NCI-H2081 treated with DMSO at 0.1 percent for 48 hours (cell line): Measurements from ENCODE around the gene BBS9.
A peak's percentile ranks its signal among the peaks of the same experiment; 100 is the strongest.
"Not testable (repeated sequence)": the region's sequence is repeated elsewhere in the genome, so short reads cannot be mapped to it uniquely, and the experiment has no call there.

ENCODE experiments used
- DNase-seq: peaks from one replicate; lab custom pipeline; 2025; lab: John Stamatoyannopoulos, UW

The BBS9 gene

DNA sequence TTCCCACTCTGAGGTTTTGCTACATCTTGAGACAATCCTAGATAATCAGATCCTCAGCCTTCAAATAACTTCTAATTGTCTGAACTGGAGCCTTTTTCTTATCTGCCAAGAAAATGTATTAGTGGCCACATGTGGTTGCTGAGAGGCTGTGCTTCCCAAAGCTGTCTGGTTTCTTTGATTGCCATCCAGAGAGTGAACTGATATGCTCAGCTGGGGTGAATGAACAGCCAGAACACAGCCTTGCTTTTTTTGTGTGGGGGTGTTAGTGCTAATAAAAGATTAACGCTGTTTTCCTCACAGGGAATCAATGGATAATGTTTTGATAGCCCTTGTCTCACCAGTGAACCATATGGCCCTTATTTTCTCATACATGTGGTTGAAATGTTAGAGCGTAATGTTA, 66.9 kb downstream of the BBS9 start:
- no peak for DNase-seq

DNA sequence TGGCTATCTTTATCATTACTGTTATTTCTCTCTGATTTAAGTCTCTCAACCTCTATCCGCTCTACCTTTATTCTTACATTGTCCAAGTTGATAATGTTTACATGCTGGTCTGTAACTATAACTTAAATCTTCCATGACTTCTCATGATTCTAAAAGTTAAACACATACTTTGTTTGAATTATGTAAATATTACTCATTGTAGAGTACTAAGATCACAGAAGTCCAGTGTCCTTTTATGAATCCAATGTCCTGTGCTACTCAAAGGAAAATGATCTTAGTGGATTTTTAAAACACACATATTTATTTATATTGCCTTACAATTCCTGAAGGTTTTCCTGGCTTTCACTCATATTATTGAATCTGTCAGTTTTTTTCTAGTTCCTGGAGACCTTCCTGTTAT, 70.9 kb downstream of the BBS9 start:
- DNase-seq, result no peak

GRCh38 chr7:33201821-33202220, 72.5 kb downstream of the BBS9 start:
- DNase-seq, result no peak

GRCh38 chr7:33210958-33211357, 81.6 kb downstream of the BBS9 start:
- DNase-seq, result no peak

DNA sequence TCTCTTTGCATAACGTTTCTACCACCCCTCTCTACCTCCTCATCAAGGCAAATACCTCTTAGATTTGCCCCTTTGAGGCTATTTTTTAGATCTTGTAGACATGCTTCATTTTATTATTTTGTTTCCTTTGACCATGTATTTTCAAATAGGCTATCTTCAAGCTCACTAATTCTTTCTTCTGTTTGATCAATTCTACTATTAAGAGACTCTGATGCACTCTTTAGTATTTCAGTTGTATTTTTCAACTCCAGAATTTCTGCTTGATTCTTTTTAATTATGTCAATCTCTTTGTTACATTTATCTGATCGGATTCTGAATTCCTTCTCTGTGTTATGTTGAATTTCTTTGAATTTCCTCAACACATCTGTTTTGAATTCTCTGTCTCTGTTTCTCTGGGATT, 82.8 kb downstream of the BBS9 start:
- no peak for DNase-seq

DNA sequence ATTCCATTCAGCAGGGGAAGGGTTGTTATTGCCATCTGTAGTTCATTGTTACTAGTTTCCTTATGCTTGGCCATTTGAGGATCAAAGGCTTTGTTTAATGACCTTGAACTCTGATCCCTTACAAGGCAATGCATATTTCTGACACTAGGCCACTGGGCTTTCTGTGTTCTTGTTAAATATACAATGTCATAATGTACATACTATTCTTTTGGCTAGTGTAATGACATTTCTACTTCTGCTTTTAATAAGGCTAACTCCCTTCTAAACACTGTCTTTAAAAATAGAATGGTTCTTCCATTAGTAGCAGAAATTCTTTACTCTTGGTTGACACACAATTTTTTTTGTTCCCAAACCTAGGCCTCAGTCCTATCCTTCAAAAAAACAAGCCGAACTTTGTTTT, 86.6 kb downstream of the BBS9 start:
- no peak for DNase-seq

DNA sequence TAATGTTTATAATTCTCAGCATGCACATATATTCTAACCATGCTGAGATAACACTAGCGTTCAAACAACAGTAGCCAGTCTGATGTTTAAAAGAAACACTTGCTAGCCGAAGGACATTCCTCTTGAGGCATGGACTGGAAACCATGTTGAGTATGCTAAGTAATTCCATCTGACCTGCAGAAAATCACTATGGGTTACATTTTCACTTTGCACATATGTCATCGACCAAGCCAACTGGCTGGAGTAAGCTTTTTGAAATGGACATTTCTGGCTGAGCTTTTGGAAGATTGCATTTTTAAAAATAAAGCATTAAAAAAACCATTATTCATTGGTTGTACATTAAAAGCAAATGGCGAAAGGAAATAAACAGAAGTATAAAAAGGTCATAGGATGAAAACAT, 88.2 kb downstream of the BBS9 start:
- DNase-seq, result no peak

DNA sequence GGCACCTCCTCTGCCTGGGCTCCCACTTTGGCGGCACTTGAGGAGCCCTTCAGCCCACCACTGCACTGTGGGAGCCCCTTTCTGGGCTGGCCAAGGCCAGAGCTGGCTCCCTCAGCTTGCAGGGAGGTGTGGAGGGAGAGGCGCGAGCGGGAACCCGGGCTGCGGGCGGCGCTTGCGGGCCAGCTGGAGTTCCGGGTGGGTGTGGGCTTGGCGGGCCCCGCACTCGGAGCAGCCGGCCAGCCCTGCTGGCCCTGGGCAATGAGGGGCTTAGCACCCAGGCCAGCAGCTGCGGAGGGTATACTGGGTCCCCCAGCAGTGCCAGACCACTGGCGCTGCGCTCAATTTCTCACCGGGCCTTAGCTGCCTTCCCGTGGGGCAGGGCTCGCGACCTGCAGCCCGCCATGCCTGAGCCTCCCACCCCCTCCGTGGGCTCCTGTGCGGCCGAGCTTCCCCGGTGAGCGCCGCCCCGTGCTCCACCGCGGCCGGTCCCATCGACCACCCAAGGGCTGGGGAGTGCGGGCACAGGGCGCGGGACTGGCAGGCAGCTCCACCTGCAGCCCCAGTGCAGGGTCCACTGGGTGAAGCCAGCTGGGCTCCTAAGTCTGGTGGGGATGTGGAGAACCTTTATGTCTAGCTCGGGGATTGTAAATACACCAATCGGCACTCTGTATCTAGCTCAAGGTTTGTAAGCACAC, 89.6 kb downstream of the BBS9 start:
- DNase-seq, result not testable (repeated sequence)

GRCh38 chr7:33220231-33220630, 90.9 kb downstream of the BBS9 start:
- no peak for DNase-seq

DNA sequence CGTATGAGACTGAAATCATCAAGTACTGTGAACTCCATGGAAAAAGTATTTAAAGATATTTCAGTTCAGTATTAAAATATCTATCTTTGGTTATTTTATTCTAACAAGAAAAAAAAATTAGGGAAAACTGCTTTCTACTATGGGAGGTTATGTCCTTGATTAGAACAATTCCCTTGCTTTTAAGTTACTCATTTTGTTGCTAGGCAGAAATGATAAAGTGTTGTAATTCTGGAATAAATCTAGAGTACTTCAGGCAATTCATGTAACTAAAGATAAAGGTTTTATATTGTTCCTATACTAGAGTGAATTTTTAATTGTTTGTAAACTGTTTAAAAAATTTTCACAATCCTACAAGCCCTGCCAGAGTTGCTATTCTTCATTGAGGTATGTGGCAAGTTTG, 92.0 kb downstream of the BBS9 start:
- DNase-seq, result no peak

DNA sequence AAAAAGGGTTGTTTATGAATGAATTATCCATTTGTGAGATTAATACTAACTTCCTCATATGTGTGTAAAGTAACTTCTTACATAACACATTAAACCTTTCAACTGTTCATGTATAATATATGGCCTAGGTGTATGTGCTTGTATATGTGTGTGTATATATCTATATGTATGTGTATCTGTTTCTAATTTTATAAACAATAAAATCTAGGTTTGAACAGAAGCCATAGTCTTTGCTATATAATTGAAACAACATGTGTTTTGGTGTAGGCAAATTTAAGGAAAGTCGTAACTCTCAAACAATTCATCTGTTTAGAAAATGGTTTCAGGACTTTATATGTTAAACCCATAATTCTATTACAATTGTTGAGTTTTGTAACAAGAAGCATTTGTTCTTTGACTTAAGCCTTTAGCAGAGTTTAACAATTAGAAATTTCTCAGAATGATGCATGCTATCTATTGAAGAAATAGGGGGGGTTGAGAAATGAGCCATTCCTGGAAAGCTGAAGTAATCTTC, 103.3 kb downstream of the BBS9 start:
- DNase-seq, result no peak

DNA sequence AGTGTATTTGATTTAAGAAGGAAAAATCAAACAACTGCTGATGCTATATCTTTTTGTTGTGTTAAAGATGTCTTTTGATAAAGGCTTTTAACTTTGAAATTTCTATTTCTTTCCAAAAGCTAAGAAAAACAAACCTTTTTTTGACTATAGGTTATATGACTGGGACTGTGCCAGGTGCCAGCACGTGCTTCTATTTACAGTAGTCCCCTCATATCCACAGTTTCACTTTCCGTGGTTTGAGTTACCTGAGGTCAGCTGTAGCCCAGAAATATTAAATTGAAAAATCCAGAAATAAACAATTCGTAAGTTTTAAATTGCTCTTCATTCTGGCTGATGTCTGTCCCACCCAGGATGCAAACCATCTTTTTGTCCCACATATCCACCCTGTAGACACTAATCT, 104.3 kb downstream of the BBS9 start:
- no peak for DNase-seq

- DNase-seq, result no peak
Observed at GRCh38 chr7:33237036-33237435, 107.7 kb downstream of the BBS9 start.

DNA sequence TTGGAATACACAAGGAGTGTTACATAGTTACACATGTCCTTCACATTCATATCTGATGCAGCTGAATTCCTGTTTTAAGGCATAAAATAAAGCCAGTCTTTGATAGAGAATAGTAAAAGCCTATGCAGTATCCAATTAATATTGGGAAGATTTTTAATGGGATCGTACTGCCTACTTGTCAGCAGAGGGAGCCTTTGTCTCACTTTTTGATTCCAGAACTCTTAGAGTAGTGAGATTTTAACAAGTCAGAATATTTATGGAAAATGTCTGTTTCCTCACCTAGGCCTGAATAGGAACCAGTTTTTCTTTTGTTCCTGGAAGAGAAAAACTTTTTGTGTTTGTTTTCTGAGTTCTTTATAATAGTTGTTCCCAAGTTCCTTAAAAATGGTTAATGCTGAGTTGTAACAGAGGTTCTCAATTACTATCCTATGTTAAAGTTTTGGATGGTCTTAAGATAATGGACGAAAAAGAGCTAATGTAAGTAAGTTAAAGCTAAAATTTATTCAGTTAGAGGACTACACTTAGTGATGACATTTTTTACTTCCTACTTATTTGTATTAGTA, 114.0 kb downstream of the BBS9 start:
- DNase-seq, result peak; percentile 3

DNA sequence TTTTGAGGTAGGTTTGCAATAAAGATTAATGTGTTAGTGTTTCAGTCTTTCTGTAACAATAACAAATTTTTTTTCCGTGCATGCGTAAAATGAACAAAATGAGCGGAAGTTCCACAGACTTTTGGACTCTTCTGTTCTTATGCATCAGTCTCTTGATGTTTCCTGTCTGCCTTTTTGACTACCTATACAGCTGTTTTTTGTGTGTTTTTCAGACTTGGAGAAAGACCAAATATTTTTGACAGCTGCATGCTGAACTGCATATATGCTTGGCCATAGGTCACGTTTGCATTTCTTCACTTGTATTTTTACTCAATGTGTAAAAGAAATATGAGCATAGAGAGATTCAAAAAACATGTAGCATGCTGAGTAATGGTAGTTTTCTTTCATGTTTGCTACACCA, 119.3 kb downstream of the BBS9 start:
- DNase-seq, result no peak

- no peak for DNase-seq
Observed at GRCh38 chr7:33250421-33250871, 121.1 kb downstream of the BBS9 start.

- DNase-seq, result no peak
Observed at GRCh38 chr7:33251301-33251700, 121.9 kb downstream of the BBS9 start.

DNA sequence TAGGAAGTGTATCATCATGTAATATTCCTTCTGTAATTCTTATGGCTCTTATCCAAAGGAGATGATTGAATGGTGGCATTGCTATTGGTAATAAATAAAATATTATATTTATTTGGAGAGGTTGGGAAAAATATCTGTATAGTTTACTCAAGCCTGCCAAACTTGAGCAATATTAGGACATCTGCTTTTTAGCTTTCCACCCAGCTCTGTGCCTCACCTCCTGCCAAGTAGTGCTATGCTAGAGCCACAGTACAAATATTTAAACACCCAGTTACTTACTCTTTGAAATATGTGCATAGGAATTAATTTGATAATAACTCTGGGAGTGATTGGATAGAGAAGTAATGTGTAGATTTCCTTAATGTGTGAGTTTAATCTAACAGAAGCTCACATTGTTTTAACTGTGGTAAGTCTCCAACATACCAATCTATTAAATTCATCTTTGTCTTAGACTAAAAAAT, 129.2 kb downstream of the BBS9 start:
- DNase-seq, result no peak

DNA sequence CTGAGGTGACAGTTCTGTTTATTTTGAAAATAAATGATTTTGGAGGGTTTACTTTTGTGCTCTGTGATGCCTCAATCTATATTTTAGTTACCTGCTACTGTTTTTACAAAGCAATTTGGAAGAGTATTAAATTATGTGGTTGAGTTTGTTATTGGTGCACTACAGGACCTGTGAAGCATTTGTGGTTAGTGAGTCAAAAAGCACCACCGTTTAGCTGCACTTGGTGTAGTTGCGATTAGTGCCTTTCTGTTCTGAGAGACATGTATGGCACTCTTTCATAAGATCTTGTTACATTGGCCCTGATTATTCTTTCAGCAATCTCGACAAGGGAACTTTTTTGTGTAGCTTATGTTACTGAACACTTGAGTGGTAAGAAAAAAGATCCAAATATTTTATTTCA, 132.2 kb downstream of the BBS9 start:
- DNase-seq, result no peak

DNA sequence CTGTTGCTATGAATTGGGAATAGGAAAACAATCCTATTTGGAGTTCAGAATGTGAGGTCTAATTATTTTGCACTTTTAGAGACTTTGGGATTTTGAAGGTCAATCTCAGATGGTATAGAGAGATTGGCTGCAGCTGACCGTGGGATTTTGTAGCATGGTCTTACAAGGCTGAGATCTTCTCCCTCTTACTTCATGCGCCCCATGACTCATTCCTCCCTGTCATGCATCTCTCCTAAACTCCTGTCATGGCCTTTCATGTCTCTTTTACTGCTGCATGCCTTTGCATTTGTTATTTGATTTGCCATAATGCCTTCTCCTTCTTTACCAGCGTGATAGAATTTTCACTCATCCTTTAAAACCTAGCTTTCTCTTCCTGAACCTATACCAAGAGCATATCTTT, 133.1 kb downstream of the BBS9 start:
- no peak for DNase-seq

DNA sequence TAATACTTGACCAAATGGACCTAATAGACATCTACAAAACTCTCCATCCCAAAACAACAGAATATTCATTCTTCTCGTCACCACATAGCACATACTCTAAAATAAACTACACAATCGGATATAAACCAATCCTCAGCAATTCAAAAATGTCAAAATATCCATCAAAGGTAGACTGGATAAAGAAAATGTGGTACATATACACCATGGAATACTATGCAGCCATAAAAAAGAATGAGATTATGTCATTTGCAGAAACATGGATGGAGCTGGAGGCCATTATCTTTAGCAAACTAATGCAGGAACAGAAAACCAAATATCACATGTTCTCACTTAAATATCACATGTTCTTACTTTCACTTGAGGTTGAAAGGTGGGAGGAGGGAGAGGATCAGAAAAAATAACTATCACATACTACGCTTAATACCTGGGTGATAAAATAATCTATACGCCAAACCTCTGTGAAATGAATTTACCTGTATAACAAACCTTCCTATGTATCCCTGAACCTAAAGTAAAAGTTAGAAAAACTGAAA, 142.5 kb downstream of the BBS9 start:
- not testable (repeated sequence) for DNase-seq

GRCh38 chr7:33273356-33273755, 144.0 kb downstream of the BBS9 start:
- DNase-seq, result no peak

- no peak for DNase-seq
Observed at GRCh38 chr7:33276325-33276724, 147.0 kb downstream of the BBS9 start.

GRCh38 chr7:33276729-33277128, 147.4 kb downstream of the BBS9 start:
- no peak for DNase-seq
